HG02571 (cell line): ENCODE measurements around the gene SMIM43.
"Not testable (repeated sequence)": the region's sequence is repeated elsewhere in the genome, so short reads cannot be mapped to it uniquely, and the experiment has no call there.

Source experiments
- ATAC-seq: cut with Tn5 transposase; IDR thresholded peaks from one replicate; pipeline ENCODE4 v1.9.1; 2021; ENCODE audit warnings: mild to moderate bottlenecking, moderate library complexity; ENCODE audit not compliant: unreplicated experiment

Gene SMIM43

GRCh38 chr4:121737846-121738554 is 27.0 kb downstream of the SMIM43 start:
- no peak for ATAC-seq

DNA sequence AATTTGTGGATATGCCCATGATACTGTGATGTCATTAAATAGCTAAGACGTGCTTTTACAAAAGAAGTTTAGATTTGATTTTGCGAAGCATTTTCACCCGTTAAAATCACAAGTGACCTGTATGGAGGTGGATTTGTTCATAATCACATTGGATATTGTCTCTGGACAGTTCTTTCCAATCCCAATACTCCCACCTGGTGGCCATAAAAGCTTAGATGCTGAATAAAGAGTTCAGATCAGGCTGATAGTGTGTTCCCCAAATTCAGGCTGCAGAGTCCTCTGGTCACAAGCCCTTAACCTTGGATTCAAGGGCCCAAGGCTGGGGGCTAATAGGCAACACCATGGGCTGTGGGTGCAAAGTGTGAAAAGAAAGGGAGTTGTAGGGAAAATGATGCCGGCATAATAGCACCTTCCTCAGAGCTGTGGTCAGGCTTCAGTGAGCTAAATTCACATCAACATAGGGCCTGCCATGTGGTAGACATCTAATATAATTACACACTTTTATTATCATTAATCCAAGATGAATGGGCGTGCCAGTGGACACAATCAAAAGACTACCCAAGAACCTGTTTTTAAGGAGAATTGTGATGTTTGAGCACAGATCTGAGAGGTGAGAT is 28.1 kb downstream of the SMIM43 start:
- no peak for ATAC-seq

GRCh38 chr4:121734571-121734970 is 30.4 kb downstream of the SMIM43 start:
- no peak for ATAC-seq

DNA sequence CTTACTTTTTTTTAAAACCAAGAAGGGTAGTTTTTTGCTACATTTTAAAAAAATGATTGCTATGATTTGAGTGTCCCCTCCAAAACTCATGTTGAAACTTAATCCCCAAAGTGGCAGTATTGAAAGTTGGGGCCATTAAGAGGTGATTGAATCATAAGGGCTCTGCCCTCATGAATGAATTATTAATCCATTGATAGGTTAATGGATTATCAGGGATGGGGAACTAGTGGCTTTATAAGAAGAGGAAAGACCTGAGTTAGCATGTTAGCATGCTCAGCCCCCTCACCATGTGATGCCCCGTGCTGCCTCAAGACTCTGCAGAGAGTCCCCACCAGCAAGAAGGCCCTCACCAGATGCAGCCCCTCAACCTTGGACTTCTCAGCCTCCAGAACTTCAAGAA is 31.0 kb downstream of the SMIM43 start:
- ATAC-seq: no peak

- not testable (repeated sequence) for ATAC-seq
Observed at GRCh38 chr4:121729753-121730152, 35.2 kb downstream of the SMIM43 start.

DNA sequence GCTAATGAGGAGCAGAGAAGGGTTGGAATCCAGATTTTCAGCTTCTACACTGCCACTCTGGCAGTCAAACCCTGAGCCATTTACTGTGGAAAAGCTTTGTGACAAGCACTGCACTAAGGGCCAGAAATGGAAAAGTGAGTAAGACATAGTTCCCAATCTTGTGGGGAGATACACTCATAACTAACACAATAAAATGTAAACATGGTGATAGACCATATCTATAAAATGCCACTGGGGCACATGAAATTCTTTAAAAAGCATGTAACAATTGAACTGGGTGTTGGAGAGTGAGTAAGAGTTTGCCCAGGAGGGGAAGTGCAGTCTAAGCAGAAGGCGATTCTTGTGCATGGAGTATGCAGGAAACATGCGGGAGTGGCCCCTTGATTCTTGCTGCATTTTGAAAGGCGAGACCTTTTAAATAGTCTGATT is 36.2 kb downstream of the SMIM43 start:
- ATAC-seq: no peak

DNA sequence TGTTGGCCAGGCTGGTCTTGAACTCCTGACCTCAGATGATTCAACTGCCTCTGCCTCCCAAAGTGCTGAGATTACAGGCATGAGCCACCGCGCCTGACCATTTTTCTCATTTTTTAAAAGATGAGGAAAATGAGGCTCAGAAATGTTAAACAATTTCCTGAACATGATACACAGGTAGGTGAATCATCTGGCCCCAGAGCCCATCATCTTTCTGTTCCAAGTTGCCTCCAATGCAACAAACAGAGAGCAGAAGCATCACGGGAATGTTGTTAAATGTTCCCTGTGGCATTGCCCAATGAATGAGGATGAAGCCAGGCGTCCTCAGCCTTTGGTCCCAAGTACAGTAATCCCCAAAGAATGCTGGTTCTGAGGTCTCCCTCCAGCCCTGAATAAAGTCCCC is 36.9 kb downstream of the SMIM43 start:
- no peak for ATAC-seq

- ATAC-seq: peak; percentile 97
Observed at GRCh38 chr4:121726642-121727268, 38.2 kb downstream of the SMIM43 start.

DNA sequence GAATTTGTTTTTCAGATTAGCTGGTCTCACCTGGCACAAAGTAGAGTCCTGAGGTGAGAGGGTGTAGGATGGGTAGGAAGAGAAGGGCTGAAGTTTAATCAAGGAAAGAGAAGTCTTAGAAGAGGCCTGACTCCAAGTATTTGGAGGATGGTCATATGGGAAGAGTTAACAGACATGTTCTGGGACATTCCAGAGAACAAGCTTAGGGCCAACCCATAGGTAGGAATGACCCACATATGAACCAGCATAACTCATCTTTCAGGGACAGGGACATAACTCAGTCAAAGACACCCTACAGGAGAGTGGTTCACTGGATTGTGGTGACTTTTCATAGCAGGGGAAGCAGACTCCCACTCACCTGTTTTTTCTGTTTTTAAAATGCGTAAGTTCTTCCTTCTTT is 40.3 kb downstream of the SMIM43 start:
- ATAC-seq: no peak

- no peak for ATAC-seq
Observed at GRCh38 chr4:121721700-121722099, 43.3 kb downstream of the SMIM43 start.

GRCh38 chr4:121720109-121720508 is 44.9 kb downstream of the SMIM43 start:
- ATAC-seq: no peak

- no peak for ATAC-seq
Observed at GRCh38 chr4:121717680-121718237, 47.2 kb downstream of the SMIM43 start.

DNA sequence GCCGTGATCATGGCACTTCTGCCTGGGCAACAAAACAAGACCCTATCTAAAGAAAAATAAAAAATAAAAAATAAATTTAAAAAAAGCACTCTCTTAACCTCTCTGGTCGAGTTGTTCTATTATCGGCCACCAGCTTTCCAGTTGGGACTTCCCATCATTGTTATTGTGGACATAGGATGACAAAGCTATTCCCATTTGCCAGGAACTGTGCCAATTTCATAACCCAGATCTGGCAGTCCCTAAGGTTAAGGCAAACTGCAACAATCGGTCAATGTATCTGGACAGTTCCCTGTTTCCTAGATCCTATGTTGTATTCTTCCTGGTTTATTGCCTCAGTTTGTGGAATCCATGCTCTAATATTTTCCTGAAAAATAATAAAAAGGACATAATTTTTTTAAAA is 50.4 kb downstream of the SMIM43 start:
- no peak for ATAC-seq

DNA sequence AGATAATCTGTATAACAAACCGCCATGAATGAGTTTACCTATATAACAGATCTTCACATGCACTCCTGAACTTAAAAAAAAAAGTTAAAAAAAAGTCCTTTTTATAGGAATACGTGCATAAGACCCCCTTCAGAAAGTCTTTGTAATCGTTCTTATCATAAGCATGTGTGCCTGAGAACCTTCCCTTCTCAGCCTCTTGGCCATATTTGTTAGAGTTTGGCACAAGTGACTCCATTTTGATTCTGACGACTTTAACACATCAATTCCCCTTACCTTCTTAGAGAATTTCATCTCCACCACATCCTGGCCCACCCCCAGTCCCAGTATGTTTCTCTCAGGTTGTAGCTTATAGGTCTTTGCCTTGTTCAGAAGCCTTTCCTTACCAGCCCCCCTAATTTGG is 52.2 kb downstream of the SMIM43 start:
- no peak for ATAC-seq

- peak; percentile 10 for ATAC-seq
Observed at GRCh38 chr4:121712001-121712651, 52.8 kb downstream of the SMIM43 start.

GRCh38 chr4:121711263-121712000 is 53.5 kb downstream of the SMIM43 start:
- ATAC-seq: peak; percentile 95

DNA sequence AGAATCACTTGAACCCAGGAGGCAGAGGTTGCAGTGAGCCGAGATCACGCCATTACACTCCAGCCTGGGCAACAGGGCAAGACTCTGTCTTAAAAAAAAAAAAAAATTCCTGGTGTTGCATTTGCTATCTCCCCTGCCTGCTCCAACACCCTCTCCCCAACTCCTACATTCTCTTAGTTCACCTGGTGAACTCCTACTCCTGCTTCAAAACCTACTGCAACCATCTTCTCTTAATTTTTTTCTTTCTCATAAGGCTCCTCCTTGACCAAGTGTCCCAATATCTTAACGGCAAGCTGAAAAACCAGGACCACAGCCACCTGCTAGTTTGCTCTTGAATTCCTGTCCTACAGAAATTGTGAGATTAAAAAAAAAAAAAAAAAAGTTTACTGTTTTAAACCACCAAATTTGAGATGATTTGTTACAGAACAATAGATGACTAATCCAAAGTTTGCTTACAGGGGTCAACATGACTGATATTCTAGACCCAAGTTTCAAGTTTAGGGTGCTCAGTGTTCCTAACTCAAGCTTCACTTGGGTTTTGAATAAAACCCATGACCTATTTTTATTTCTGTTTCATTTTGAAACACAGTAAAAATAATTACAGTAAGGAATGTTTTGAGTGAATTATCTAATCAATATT is 55.1 kb downstream of the SMIM43 start:
- no peak for ATAC-seq
